Large intestine (tissue), 3 donors: ENCODE data around the gene TAS1R2. TPM values are rescaled to one million over a fixed set of nuclear protein-coding genes. Genes with fewer than 3 reads are reported as not detected.
A peak's percentile ranks its signal among the peaks of the same experiment; 100 is the strongest.
"Not testable (repeated sequence)": the region's sequence is repeated elsewhere in the genome, so short reads cannot be mapped to it uniquely, and the experiment has no call there.

Source experiments
- DNase-seq, 2 donors: peaks; one replicate each; pipeline versions ENCODE4 v3.0.0 to v3.0.0-alpha.2; 2013
- H3K27ac ChIP-seq: one replicate; pipeline ENCODE4 v1.5.1; 2013; ENCODE audit warnings: low read length
- H3K27me3 ChIP-seq: 2 replicates; pipeline ENCODE4 v1.6.1; 2013; ENCODE audit warnings: low read length; ENCODE audit not compliant: control insufficient read depth, insufficient read depth
- H3K36me3 ChIP-seq: 2 replicates; pipeline ENCODE4 v1.6.1; 2013; ENCODE audit warnings: low read length; ENCODE audit not compliant: control insufficient read depth, insufficient read depth
- H3K4me1 ChIP-seq: one replicate; pipeline ENCODE4 v1.6.1; 2013; ENCODE audit warnings: low read length; ENCODE audit not compliant: control insufficient read depth, insufficient read depth
- H3K4me3 ChIP-seq: one replicate; pipeline ENCODE4 v1.5.1; 2013; ENCODE audit warnings: low read length
- H3K9me3 ChIP-seq: one replicate; pipeline ENCODE4 v1.6.1; 2013; ENCODE audit warnings: mild to moderate bottlenecking, low read depth, low read length, moderate library complexity; ENCODE audit not compliant: control insufficient read depth
- WGBS: methylation state at CpG from one replicate; pipeline ENCODE4 v1.1.5; 2013; ENCODE audit warnings: low lambda C conversion rate; ENCODE audit not compliant: insufficient coverage; 5-methylcytosine and 5-hydroxymethylcytosine counted together
- polyA plus RNA-seq: library from polyadenylated mRNA; unstranded; fragments of 120-200 nt; gene quantifications from one replicate; pipeline ENCODE4 v1.2.1, GENCODE V29; 2013

Gene TAS1R2
- polyA plus RNA-seq, 1 donor: not detected

DNA sequence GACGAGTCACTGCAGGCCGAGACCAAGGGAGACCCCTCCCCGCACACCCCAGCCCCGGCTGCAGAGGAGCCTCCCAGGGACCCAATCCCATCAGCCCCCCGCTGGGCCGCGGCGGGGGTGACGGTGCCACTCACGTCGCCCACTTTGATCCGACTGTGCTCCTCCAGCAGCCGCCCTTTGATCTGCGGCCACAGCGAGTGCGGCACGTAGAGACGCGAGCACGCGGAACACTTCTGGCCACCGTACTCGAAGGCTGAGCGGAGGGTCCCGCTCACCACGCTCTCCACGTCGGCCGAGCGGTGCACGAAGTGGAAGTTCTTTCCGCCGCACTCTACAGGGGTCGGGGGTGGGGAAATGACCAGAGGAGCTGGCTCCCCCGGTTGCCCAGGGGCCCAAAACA lies 17.8 kb upstream of the TAS1R2 start:
- DNase-seq: no peak
- no peaks in the 10 kb centered on the region for H3K4me1 ChIP-seq
- H3K4me3 ChIP-seq: no peak overlapping the region
- no CpG with 5 or more reads among the region's 35 CpGs for WGBS
- H3K36me3 ChIP-seq: no peaks in the 10 kb centered on the region
- peaks cover 23% of the 10 kb centered on the region for H3K27me3 ChIP-seq
- no peaks in the 10 kb centered on the region for H3K9me3 ChIP-seq
- no peak overlapping the region for H3K27ac ChIP-seq

GRCh38 chr1:18876210-18876609 lies 16.8 kb upstream of the TAS1R2 start:
- no peak for DNase-seq
- Histone ChIP-seq H3K4me1 (no peaks in the 10 kb centered on the region), H3K36me3 (no peaks in the 10 kb centered on the region), H3K9me3 (no peaks in the 10 kb centered on the region), H3K4me3 (no peak overlapping the region), H3K27me3 (peaks cover 23% of the 10 kb centered on the region), H3K27ac (no peak overlapping the region)
- no CpG with 5 or more reads among the region's 10 CpGs for WGBS

- no peaks in the 10 kb centered on the region for H3K9me3 ChIP-seq
- H3K4me3 ChIP-seq: no peak overlapping the region
- DNase-seq: no peak
- H3K27ac ChIP-seq: no peak overlapping the region
- no peaks in the 10 kb centered on the region for H3K4me1 ChIP-seq
- WGBS: 80% methylated on average over 1 of the region's 3 CpGs
- H3K27me3 ChIP-seq: peaks cover 19% of the 10 kb centered on the region
- H3K36me3 ChIP-seq: no peaks in the 10 kb centered on the region
Observed at GRCh38 chr1:18875796-18876128, 16.3 kb upstream of the TAS1R2 start.

GRCh38 chr1:18875107-18875795 lies 15.8 kb upstream of the TAS1R2 start:
- H3K9me3 ChIP-seq: no peaks in the 10 kb centered on the region
- no peak overlapping the region for H3K4me3 ChIP-seq
- H3K27ac ChIP-seq: no peak overlapping the region
- peaks cover 15% of the 10 kb centered on the region for H3K27me3 ChIP-seq
- peak; percentile 59 to 65 for DNase-seq
- H3K4me1 ChIP-seq: no peaks in the 10 kb centered on the region
- no CpG with 5 or more reads among the region's 20 CpGs for WGBS
- H3K36me3 ChIP-seq: no peaks in the 10 kb centered on the region

DNA sequence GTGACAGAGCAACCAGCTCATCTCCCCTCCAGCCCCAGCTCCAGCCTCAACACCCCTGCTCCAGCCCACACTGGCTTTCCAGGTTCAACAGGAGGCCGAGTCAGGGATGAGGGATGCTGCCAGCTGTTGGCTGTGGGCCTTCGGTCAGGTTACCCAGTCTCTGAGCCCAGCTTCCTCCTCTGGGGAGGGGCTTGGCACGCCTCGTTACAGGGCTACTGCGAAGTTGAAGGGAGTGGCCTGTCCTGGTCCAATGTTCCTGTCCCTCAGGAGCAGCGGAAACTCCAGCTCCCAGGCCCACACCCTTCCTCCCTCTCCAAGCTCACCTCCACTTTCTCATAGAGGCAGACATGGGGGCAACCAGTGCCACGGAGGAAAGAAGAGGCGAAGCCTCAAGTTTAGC lies 15.1 kb upstream of the TAS1R2 start:
- Histone ChIP-seq H3K4me3 (no peak overlapping the region), H3K27me3 (peaks cover 10% of the 10 kb centered on the region), H3K27ac (no peak overlapping the region), H3K9me3 (no peaks in the 10 kb centered on the region), H3K36me3 (no peaks in the 10 kb centered on the region), H3K4me1 (no peaks in the 10 kb centered on the region)
- no peak for DNase-seq
- WGBS: no CpG with 5 or more reads among the region's 8 CpGs

DNA sequence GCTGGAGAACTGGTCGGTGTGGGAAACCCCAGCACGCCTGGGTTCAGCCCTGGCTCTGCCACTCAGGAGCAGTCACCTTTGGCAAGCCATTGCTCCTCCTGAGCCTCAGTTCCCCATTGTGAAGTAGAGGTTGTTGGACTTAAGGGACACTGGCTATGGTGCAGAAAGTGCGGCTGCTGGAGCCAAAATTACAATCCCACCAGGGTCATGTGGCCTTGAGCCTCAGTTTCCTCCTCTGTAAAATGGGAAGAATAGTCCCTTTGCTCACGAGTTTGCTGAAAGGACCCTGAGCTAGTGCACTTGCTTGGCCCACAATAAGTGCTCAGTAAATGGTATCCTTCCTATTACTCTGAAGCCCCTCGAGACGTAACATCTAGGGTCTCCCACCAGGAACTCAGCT lies 14.6 kb upstream of the TAS1R2 start:
- H3K27me3 ChIP-seq: peaks cover 4% of the 10 kb centered on the region
- no CpG with 5 or more reads among the region's 6 CpGs for WGBS
- no peaks in the 10 kb centered on the region for H3K36me3 ChIP-seq
- DNase-seq: no peak
- H3K27ac ChIP-seq: no peak overlapping the region
- H3K4me3 ChIP-seq: no peak overlapping the region
- no peaks in the 10 kb centered on the region for H3K9me3 ChIP-seq
- H3K4me1 ChIP-seq: no peaks in the 10 kb centered on the region

- Histone ChIP-seq H3K27ac (no peak overlapping the region), H3K36me3 (no peaks in the 10 kb centered on the region), H3K9me3 (no peaks in the 10 kb centered on the region), H3K27me3 (no peaks in the 10 kb centered on the region), H3K4me3 (no peak overlapping the region), H3K4me1 (no peaks in the 10 kb centered on the region)
- no peak for DNase-seq
- WGBS: no CpG with 5 or more reads among the region's 8 CpGs
Observed at GRCh38 chr1:18872071-18872611, 12.7 kb upstream of the TAS1R2 start.

GRCh38 chr1:18871401-18872070 lies 12.1 kb upstream of the TAS1R2 start:
- H3K9me3 ChIP-seq: no peaks in the 10 kb centered on the region
- H3K4me3 ChIP-seq: no peak overlapping the region
- no CpG with 5 or more reads among the region's 7 CpGs for WGBS
- H3K27ac ChIP-seq: no peak overlapping the region
- H3K36me3 ChIP-seq: no peaks in the 10 kb centered on the region
- no peaks in the 10 kb centered on the region for H3K4me1 ChIP-seq
- H3K27me3 ChIP-seq: no peaks in the 10 kb centered on the region
- DNase-seq: no peak

GRCh38 chr1:18870957-18871356 lies 11.5 kb upstream of the TAS1R2 start:
- no peaks in the 10 kb centered on the region for H3K4me1 ChIP-seq
- DNase-seq: no peak
- no peak overlapping the region for H3K4me3 ChIP-seq
- peaks cover under 1% of the 10 kb centered on the region for H3K27me3 ChIP-seq
- WGBS: no CpG with 5 or more reads among the region's 10 CpGs
- H3K9me3 ChIP-seq: no peaks in the 10 kb centered on the region
- no peaks in the 10 kb centered on the region for H3K36me3 ChIP-seq
- no peak overlapping the region for H3K27ac ChIP-seq

GRCh38 chr1:18870595-18870865 lies 11.1 kb upstream of the TAS1R2 start:
- 45% methylated on average over 2 of the region's 3 CpGs for WGBS
- DNase-seq: not testable (repeated sequence)

More at GRCh38 chr1:18870595-18870865, 11.1 kb upstream of the TAS1R2 start:
- H3K4me3 ChIP-seq, H3K9me3 ChIP-seq, H3K36me3 ChIP-seq, H3K27ac ChIP-seq, H3K4me1 ChIP-seq, H3K27me3 ChIP-seq: not testable (repeated sequence)
